GM19468 (cell line): ENCODE results near the gene INPP5A.
"Not testable (repeated sequence)": the region's sequence is repeated elsewhere in the genome, so short reads cannot be mapped to it uniquely, and the experiment has no call there.

ENCODE experiments used
- ATAC-seq: cut with Tn5 transposase; IDR thresholded peaks from one replicate; pipeline ENCODE4 v1.9.1; 2021; ENCODE audit warnings: mild to moderate bottlenecking, moderate library complexity, moderate number of reproducible peaks; ENCODE audit not compliant: unreplicated experiment; ENCODE audit errors: extremely low read depth

Gene INPP5A

GRCh38 chr10:132503581-132504421 lies 33.8 kb upstream of the INPP5A start:
- ATAC-seq: no peak

GRCh38 chr10:132504501-132505272 lies 32.9 kb upstream of the INPP5A start:
- no peak for ATAC-seq

DNA sequence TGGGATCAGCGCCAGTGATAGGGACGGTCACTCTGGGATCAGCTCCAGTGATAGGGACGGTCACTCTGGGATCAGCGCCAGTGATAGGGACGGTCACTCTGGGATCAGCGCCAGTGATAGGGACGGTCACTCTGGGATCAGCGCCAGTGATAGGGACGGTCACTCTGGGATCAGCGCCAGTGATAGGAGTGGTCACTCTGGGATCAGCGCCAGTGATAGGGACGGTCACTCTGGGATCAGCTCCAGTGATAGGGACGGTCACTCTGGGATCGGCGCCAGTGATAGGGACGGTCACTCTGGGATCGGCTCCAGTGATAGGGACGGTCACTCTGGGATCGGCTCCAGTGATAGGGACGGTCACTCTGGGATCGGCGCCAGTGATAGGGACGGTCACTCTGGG lies 32.0 kb upstream of the INPP5A start:
- ATAC-seq: not testable (repeated sequence)

DNA sequence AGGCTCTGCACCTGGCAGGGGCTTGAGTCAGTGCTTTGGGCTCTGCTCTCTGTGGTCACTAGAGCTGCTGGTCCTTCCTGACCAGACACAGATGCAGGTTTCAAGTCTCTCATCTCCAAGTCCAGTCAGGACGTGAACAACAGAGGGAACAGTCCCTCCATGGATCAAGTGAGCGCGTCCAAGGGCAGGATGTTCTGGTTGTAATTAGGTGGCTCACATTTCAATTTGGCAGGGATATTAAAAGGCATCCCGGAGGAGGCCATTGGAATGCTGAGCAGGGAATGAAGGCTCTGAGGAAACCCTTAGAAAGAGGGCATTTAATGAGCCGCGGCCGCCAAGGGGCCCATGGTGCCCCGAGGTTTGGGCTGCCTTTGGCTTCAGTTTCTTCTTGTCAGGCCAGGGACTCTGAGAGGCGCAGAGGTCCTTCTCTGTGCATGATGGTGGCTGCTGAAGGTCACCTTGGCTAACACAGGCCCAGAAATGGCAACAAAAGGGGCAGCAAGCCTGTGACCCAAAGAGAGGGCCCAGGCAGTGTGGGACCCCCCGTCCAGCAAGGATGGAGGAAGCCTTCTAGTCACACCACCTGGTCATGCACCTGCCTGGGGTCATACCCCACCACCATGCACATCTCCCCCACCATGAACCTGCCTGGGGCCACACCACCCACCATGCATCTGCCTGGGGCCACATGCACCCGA lies 30.7 kb upstream of the INPP5A start:
- no peak for ATAC-seq

- ATAC-seq: no peak
These were observed 30.1 kb upstream of the INPP5A start for GRCh38 chr10:132507409-132507955.

DNA sequence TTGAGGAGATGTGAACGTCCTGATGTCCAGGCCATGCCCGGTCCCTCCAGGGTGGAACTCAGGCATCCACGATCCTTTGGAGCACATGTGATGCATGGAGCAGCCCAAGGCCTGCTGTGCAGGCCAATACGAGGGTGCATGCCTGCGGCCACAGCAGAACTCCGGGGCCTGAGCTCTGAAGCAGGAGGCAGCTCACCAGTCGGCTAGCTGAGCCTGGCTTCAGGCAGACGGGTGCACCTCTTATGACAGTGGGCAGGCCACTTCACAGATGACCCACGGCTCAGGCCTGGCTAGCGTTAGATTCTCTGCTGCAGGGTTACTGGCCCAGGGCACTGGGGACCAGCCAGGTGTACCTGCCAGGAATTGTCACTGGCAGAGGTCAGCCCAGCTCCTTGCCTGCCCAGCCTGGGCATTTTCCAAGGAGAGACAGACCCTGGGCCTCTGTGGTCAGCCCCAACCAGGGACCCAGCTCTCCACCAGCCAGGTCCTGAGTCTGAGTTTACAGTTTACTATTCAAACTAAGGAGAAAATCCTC lies 29.6 kb upstream of the INPP5A start:
- no peak for ATAC-seq

GRCh38 chr10:132508581-132509443 lies 28.8 kb upstream of the INPP5A start:
- no peak for ATAC-seq

DNA sequence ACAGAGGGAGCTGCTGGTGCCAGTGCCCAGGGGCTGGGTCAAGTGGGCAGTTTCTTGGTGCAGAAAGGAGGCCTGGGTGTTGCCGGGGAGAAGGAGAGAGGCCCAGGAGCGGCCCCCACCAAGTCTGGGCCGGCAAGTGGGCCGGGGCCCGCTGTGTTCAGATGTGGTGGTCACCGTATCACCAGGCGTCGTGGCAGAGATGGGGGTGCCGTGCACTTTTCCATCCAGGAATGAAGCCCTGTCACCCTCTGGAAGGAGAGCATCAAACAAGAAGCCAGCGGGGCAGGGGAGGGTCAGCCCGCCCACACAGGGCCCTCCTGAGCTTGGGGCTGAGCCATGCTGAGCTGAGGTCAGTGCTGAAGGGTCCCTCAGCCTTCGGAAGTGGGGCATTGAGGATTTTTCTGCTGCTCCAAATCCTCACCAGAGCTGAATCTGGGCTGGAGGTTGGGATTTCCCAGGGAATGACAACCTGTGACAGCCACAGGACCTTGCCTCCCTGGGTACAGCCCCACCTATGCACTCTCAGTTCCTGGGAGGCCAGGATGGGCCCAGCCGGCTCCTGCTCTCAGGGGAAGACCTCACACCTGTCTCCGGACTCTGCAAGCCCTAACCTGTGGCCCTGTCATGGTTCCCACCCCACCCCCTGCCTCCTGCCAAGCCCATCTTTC lies 27.9 kb upstream of the INPP5A start:
- no peak for ATAC-seq

GRCh38 chr10:132510174-132510611 lies 27.4 kb upstream of the INPP5A start:
- ATAC-seq: no peak

DNA sequence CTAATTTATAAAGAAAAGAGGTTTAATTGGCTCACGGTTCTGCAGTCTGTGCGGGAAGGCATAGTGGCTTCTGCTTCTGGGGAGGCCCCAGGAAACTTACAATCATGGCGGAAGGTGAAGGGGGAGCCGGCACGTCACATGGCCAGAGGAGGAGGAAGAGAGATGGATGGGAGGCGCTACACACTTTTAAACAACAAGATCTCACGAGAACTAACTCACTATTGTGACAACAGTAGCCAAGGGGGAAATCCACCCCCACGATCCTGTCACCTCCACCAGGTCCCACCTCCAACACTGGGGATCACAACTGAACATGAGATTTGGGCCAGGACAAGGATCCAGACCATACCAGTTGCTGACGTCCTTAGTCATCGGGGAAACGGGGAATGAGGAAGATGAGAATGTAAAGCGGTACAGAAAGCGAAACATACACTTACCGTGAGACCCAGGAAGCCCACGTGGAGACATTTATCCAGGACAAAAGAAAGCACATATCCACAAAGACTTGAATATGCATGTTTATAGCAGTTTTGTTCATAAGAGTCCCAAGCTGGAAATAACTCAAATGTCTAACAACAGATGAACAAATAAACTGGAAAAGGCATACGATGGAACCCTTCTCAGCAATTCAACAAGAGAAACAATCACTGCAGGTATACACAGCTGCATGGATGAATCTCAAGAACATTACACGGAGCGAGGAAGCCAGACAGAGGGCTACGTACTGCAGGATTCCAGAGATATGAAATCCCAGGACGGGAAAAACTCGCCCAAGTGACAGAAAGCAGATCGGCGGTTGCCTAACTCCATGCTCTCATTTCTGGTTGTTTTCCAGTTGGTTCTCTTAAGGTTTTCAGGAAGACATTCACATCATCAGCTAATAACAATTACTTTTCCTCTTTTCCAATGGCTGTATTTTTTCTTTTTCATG lies 26.2 kb upstream of the INPP5A start:
- no peak for ATAC-seq

DNA sequence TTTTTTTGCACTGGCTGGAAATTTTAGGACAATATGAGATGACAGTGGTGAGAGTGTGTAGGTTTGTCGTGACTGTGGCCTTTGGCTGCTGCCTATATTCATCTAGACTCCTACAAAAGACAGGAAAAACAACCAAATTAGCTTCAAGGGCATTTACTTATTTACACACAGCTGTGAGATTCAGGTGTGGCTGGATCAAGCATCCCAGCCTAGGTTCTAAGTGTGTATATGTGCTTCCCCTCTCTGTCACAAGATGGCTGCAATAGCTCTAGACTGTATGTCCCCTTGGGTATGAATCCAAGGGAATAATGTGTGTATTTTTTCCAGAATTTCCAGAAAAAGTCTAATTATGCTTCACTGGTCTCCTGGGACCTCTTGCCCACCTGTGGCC lies 25.5 kb upstream of the INPP5A start:
- no peak for ATAC-seq

- ATAC-seq: no peak
These were observed 24.8 kb upstream of the INPP5A start for GRCh38 chr10:132512693-132513345.

DNA sequence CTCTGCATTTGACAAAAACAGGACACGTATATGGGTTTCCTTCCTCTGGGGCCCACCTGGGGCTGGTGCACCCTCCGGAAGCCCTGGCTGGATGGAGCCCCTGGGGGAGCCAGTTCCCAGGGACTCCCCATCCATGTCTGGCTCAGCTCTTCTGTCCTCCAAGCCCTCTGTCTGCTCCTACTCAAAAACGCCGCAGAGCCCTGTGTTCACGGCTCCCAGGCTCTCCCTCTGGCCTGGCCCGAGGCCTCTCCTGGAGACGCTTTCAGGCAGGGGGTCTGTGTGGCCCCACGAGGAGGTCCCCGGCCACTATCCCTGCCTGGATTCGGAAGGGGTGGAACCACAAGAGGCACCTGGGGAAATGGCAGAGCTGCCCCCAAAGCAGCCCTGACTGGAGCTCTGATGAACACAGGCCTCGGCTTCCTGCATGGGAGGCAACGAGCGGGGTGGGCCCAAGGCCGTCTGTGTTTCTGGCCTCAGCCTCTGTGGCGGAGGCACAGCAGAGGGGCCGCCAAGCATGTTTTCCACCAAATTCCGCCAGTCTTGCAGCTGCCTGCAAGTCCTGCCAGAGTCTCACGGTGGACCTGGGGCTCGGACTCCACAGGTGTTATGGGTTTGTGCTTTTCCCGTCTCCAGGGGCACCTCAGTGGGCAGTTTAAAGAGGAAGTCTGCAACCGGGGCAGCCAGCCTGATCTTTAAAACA lies 22.6 kb upstream of the INPP5A start:
- ATAC-seq: no peak

DNA sequence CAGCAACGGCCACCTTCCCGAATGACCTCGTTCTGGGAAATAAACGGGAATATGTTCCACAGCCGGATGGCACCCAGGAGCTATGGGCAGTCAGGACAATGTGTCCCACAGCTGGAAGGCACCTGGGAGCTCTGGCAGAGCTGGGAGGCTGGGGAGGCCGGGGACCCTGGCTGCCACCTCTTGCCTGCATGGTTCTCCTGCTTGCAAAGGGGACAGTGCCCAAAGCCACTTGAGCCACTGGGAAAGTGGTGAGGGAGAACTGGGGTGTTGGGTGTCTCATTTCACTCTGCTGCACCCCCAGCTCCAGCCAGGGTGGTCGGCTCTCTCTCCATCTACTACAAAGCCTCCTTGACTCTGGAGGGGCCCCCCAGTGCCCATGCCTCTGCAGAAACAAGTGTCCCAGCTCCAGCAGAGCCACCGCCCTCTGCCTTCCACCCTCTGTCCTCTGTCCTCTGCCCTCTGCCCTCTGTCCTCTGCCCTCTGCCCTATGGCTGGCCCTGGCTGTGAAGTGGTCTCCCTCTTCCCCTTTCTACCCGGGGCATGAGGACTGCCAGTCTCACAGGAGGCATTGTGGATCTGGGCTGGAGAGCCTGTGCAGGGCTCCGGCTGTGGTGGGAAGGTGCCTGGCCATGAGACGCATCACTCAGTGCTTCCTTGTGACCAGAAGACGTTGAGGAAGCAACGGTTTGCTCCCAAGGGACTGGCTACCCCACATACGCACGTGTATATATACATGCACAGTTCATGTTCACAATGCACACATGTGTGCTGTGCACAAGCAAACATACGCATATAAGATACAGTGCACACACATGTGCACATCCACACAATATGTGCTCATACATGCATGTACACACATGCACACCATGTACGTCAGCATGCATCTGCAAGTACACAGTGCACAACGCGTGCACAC lies 21.5 kb upstream of the INPP5A start:
- no peak for ATAC-seq

- no peak for ATAC-seq
These were observed 20.5 kb upstream of the INPP5A start for GRCh38 chr10:132516771-132517725.
